B cell (primary cell): ENCODE results near the gene FANCL. TPM values are rescaled to one million over a fixed set of nuclear protein-coding genes. Genes with fewer than 3 reads are reported as not detected.
"Not testable (repeated sequence)": the region's sequence is repeated elsewhere in the genome, so short reads cannot be mapped to it uniquely, and the experiment has no call there.

Experiments
- ATAC-seq: fragments of 200-7000 bp; cut with Tn5 transposase; one replicate; pipeline ENCODE4 v1.10.0; 2021; ENCODE audit warnings: low read depth, mild to moderate bottlenecking, moderate number of reproducible peaks, moderate library complexity
- CTCF ChIA-PET: fragments of 350-600 bp; sonication (Branson Sonifier 250); formaldehyde crosslinking; loops from one replicate; lab custom pipeline; 2021; ENCODE audit warnings: antibody characterized with exemption, inconsistent platforms; lab: Charles Lee
- POLR2A ChIA-PET: fragments of 350-600 bp; sonication (Branson Sonifier 250); formaldehyde crosslinking; loops from one replicate; lab custom pipeline; 2021; ENCODE audit warnings: antibody characterized with exemption; lab: Charles Lee
- DNase-seq: peaks from one replicate; pipeline ENCODE4 v3.0.0; 2013
- H2AFZ ChIP-seq: 2 replicates; pipeline ENCODE4 v1.6.1; 2012; ENCODE audit warnings: mild to moderate bottlenecking, low read depth, low read length; ENCODE audit not compliant: insufficient read depth, poor library complexity, severe bottlenecking
- H3K27ac ChIP-seq, 2 donors: 1 replicate in 1 of 2; 2 replicates in 1 of 2; pipeline ENCODE4 v1.5.1; 2012 to 2013; ENCODE audit warnings: low read length in 2 of 2, mild to moderate bottlenecking in 2 of 2, moderate library complexity in 1 of 2
- H3K27me3 ChIP-seq, 4 experiments: fragments of 200-600 bp in 1 of 4; sonication (generic) in 1 of 4; replicated peaks in 1 of 4; 1 replicate in 2 of 4; 2 replicates in 2 of 4; pipeline versions ENCODE4 v1.6.1 to v1.7.0; 2013 to 2016; ENCODE audit warnings: low read length in 3 of 4, mild to moderate bottlenecking in 2 of 4, mixed read lengths in 1 of 4, moderate library complexity in 1 of 4; ENCODE audit not compliant: insufficient read depth in 4 of 4, control insufficient read depth in 3 of 4; ENCODE audit errors: control extremely low read depth in 1 of 4
- H3K36me3 ChIP-seq, 2 experiments: replicated peaks in 1 of 2; 1 replicate in 1 of 2; 2 replicates in 1 of 2; pipeline versions ENCODE4 v1.6.1 to v1.7.1; 2013; ENCODE audit warnings: low read length in 1 of 2; ENCODE audit not compliant: insufficient read depth in 2 of 2, control insufficient read depth in 1 of 2; ENCODE audit errors: control extremely low read depth in 1 of 2, extremely low read depth in 1 of 2
- H3K4me1 ChIP-seq, 2 donors: fragments of 200-600 bp in 1 of 2; sonication (generic) in 1 of 2; 1 replicate in 1 of 2; 2 replicates in 1 of 2; pipeline versions ENCODE4 v1.5.1 to v1.6.1; 2013 to 2017; ENCODE audit warnings: low read length in 2 of 2; ENCODE audit not compliant: control insufficient read depth in 2 of 2, insufficient read depth in 2 of 2
- H3K4me2 ChIP-seq: replicated peaks from 2 replicates; pipeline ENCODE3; 2012; ENCODE audit warnings: mild to moderate bottlenecking, low read depth, low read length; ENCODE audit not compliant: poor library complexity, severe bottlenecking
- H3K4me3 ChIP-seq, 5 experiments: fragments of 200-600 bp in 1 of 5; sonication (generic) in 1 of 5; 1 replicate in 3 of 5; 2 replicates in 2 of 5; pipeline versions ENCODE4 v1.5.1 to v1.7.0; 2011 to 2016; ENCODE audit warnings: low read length in 4 of 5, mild to moderate bottlenecking in 4 of 5, low read depth in 2 of 5, control low read depth in 1 of 5, moderate library complexity in 1 of 5; ENCODE audit not compliant: insufficient read depth in 1 of 5; ENCODE audit errors: control extremely low read depth in 1 of 5, extremely low read depth in 1 of 5
- H3K79me2 ChIP-seq: fragments of 200-600 bp; sonication (generic); one replicate; pipeline ENCODE4 v1.6.0; 2016; ENCODE audit warnings: low read length; ENCODE audit not compliant: control insufficient read depth, insufficient read depth
- H3K9ac ChIP-seq: fragments of 200-600 bp; sonication (generic); 2 replicates; pipeline ENCODE4 v1.6.1; 2017; ENCODE audit warnings: mild to moderate bottlenecking, low read length, moderate library complexity
- H3K9me3 ChIP-seq, 3 donors: one replicate each; pipeline versions ENCODE4 v1.6.1 to v1.7.1; 2013; ENCODE audit warnings: low read length in 2 of 3; ENCODE audit not compliant: control insufficient read depth in 2 of 3, insufficient read depth in 1 of 3; ENCODE audit errors: control extremely low read depth in 1 of 3
- H4K20me1 ChIP-seq: 2 replicates; pipeline ENCODE4 v1.6.0; 2012; ENCODE audit warnings: mild to moderate bottlenecking, low read length; ENCODE audit not compliant: insufficient read depth, control insufficient read depth, poor library complexity, severe bottlenecking
- H3K27ac Mint-ChIP-seq: one replicate; pipeline ENCODE4 v1.8.0; 2021; ENCODE audit warnings: mixed read lengths
- H3K27me3 Mint-ChIP-seq: one replicate; pipeline ENCODE4 v1.8.0; 2021; ENCODE audit warnings: mixed read lengths
- H3K4me1 Mint-ChIP-seq: one replicate; pipeline ENCODE4 v1.8.0; 2021; ENCODE audit warnings: mixed read lengths
- H3K4me3 Mint-ChIP-seq: one replicate; pipeline ENCODE4 v1.8.0; 2021; ENCODE audit warnings: mixed read lengths
- H3K9me3 Mint-ChIP-seq: one replicate; pipeline ENCODE4 v1.8.0; 2022; ENCODE audit warnings: mixed read lengths; ENCODE audit not compliant: insufficient read depth
- EZH2 ChIP-seq: IDR thresholded peaks from 2 replicates; pipeline ENCODE4 v1.6.1; 2012; ENCODE audit warnings: borderline replicate concordance, low read depth, mild to moderate bottlenecking, moderate library complexity, low read length; ENCODE audit not compliant: insufficient read depth, poor library complexity, severe bottlenecking
- WGBS: methylation state at CpG from one replicate; pipeline ENCODE4 v1.1.5; 2013; ENCODE audit warnings: missing lambda C conversion rate; ENCODE audit not compliant: insufficient coverage; 5-methylcytosine and 5-hydroxymethylcytosine counted together
- intact Hi-C: fragments of 100-400 bp; cut with micrococcal nuclease; formaldehyde crosslinking; loops from one replicate; pipeline ENCODE4 v1.10.0; 2022
- polyA plus RNA-seq: library from polyadenylated mRNA; depleted of rRNA; stranded (reverse); fragments of >200 nt; gene quantifications from 2 replicates; pipeline ENCODE4 v1.2.3, GENCODE V29; 2012
- total RNA-seq, 2 donors: library from RNA; stranded (reverse); fragments of 120-200 nt in 1 of 2; gene quantifications; 1 replicate in 1 of 2; 2 replicates in 1 of 2; pipeline versions ENCODE4 v1.2.3 to v1.2.4, GENCODE V29; 2013 to 2022
- TF ChIP-seq, protein P1 (sequence below): fragments of 200-600 bp; IDR thresholded peaks from one replicate; pipeline ENCODE4 v1.8.0; 2022; ENCODE audit warnings: antibody characterized with exemption, mild to moderate bottlenecking

The FANCL gene
- total and polyA plus RNA-seq, 2 donors (not counting 1 experiment from before 2014, with no cell fraction given), result 9.1 to 31.7 TPM

DNA sequence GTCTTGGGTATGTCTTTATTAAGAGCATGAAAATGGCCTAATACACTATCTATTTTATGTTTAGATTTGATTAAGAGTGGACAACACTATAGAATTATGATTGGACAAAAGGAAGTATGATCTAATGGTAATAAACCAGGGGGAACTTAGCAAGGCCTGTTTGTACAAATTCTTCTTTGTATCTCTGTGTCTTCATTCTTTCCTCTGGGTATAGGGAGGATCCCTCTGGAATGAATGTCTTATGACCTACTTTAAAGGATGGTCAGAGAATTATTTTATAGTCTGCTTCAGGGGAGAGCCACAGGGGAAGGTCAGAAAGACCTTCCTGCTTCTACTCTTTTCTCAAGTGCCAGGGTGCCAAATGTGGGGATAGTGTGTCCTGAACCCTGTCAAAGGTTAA, 42.8 kb upstream of the FANCL start:
- H3K27me3 ChIP-seq, result no peaks in the 10 kb centered on the region
- H3K27ac ChIP-seq, result no peak overlapping the region
- H3K36me3 ChIP-seq, result no peaks in the 10 kb centered on the region
- intact Hi-C loops, result no loop called here
- ChIA-PET CTCF (no interaction called here), POLR2A (no interaction called here)
- peaks cover 0 to 1% (median 0%) of the 10 kb centered on the region in 3 donors for H3K9me3 ChIP-seq
- Mint-ChIP-seq H3K9me3 (no peaks in the 10 kb centered on the region), H3K4me3 (no peak overlapping the region), H3K27me3 (peaks cover 5% of the 10 kb centered on the region), H3K4me1 (no peaks in the 10 kb centered on the region), H3K27ac (no peak overlapping the region)
- no peak overlapping the region for H3K4me3 ChIP-seq
- TF ChIP-seq, protein P1, sequence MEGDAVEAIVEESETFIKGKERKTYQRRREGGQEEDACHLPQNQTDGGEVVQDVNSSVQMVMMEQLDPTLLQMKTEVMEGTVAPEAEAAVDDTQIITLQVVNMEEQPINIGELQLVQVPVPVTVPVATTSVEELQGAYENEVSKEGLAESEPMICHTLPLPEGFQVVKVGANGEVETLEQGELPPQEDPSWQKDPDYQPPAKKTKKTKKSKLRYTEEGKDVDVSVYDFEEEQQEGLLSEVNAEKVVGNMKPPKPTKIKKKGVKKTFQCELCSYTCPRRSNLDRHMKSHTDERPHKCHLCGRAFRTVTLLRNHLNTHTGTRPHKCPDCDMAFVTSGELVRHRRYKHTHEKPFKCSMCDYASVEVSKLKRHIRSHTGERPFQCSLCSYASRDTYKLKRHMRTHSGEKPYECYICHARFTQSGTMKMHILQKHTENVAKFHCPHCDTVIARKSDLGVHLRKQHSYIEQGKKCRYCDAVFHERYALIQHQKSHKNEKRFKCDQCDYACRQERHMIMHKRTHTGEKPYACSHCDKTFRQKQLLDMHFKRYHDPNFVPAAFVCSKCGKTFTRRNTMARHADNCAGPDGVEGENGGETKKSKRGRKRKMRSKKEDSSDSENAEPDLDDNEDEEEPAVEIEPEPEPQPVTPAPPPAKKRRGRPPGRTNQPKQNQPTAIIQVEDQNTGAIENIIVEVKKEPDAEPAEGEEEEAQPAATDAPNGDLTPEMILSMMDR, result no peak
- no peak for TF ChIP-seq EZH2
- ATAC-seq, result no peak
- no peak for DNase-seq
- H3K4me1 ChIP-seq, result no peaks in the 10 kb centered on the region
- no peak overlapping the region for H3K9ac ChIP-seq
- no peaks in the 10 kb centered on the region for H3K79me2 ChIP-seq
- no peak overlapping the region for H3K4me2 ChIP-seq
- H2AFZ ChIP-seq, result no peak overlapping the region
- no peaks in the 10 kb centered on the region for H4K20me1 ChIP-seq

- CTCF ChIA-PET, H3K4me3 Mint-ChIP-seq: not testable (repeated sequence)
Observed at GRCh38 chr2:58275144-58275543, 34.0 kb upstream of the FANCL start.

More at GRCh38 chr2:58275144-58275543, 34.0 kb upstream of the FANCL start:
- H3K4me1 ChIP-seq, H3K9me3 ChIP-seq, H2AFZ ChIP-seq, H3K79me2 ChIP-seq, DNase-seq, H3K36me3 ChIP-seq, H3K27ac ChIP-seq, H3K27ac Mint-ChIP-seq, ATAC-seq, H4K20me1 ChIP-seq, intact Hi-C loops, H3K27me3 Mint-ChIP-seq, H3K9me3 Mint-ChIP-seq, H3K9ac ChIP-seq, POLR2A ChIA-PET, H3K27me3 ChIP-seq, H3K4me3 ChIP-seq, H3K4me2 ChIP-seq, H3K4me1 Mint-ChIP-seq: not testable (repeated sequence)
- WGBS, result no CpG with 5 or more reads among the region's 3 CpGs
